Effector memory CD4-positive, alpha-beta T cell (primary cell): ENCODE measurements around the gene XRCC1.

Experiments used
- DNase-seq, 3 donors: peaks; one replicate each; pipeline ENCODE4 v3.0.0-alpha.2; 2020
- H3K27ac ChIP-seq: 2 replicates; pipeline ENCODE4 v1.7.0; 2013; ENCODE audit warnings: mild to moderate bottlenecking, low read length, moderate library complexity; ENCODE audit not compliant: insufficient read depth, poor library complexity, severe bottlenecking
- H3K27me3 ChIP-seq: replicated peaks from 2 replicates; pipeline ENCODE4 v1.7.0; 2013; ENCODE audit warnings: mild to moderate bottlenecking, low read length; ENCODE audit not compliant: insufficient read depth, control insufficient read depth, poor library complexity, severe bottlenecking
- H3K36me3 ChIP-seq: 2 replicates; pipeline ENCODE4 v1.7.0; 2013; ENCODE audit warnings: mild to moderate bottlenecking, low read length, moderate library complexity; ENCODE audit not compliant: control insufficient read depth, insufficient read depth
- H3K4me1 ChIP-seq: 2 replicates; pipeline ENCODE4 v1.7.0; 2013; ENCODE audit warnings: low read length, mild to moderate bottlenecking; ENCODE audit not compliant: control insufficient read depth, insufficient read depth, poor library complexity, severe bottlenecking
- H3K4me3 ChIP-seq: 2 replicates; pipeline ENCODE4 v1.7.0; 2013; ENCODE audit warnings: low read length, low read depth, mild to moderate bottlenecking; ENCODE audit not compliant: insufficient read depth, poor library complexity, severe bottlenecking
- H3K9me3 ChIP-seq: 2 replicates; pipeline ENCODE4 v1.7.0; 2013; ENCODE audit warnings: mild to moderate bottlenecking, low read length, moderate library complexity; ENCODE audit not compliant: control insufficient read depth

Gene XRCC1

GRCh38 chr19:43562226-43562697 lies 13.1 kb downstream of the XRCC1 start:
- Histone ChIP-seq H3K4me1 (peaks cover 28% of the 10 kb centered on the region), H3K27ac (peak overlapping the region; percentile 71), H3K27me3 (no peaks in the 10 kb centered on the region), H3K9me3 (no peaks in the 10 kb centered on the region), H3K36me3 (peaks cover 3% of the 10 kb centered on the region), H3K4me3 (peak overlapping the region; percentile 28)
- DNase-seq: no peak

- Histone ChIP-seq H3K4me3 (no peak overlapping the region), H3K4me1 (peaks cover 28% of the 10 kb centered on the region), H3K36me3 (peaks cover 3% of the 10 kb centered on the region), H3K27ac (peak overlapping the region; percentile 71), H3K9me3 (no peaks in the 10 kb centered on the region), H3K27me3 (no peaks in the 10 kb centered on the region)
- DNase-seq: no peak
These were observed 14.0 kb downstream of the XRCC1 start for GRCh38 chr19:43561139-43561970.

- Histone ChIP-seq H3K4me1 (peaks cover 28% of the 10 kb centered on the region), H3K36me3 (peaks cover 8% of the 10 kb centered on the region), H3K9me3 (no peaks in the 10 kb centered on the region), H3K27me3 (no peaks in the 10 kb centered on the region), H3K4me3 (no peak overlapping the region), H3K27ac (no peak overlapping the region)
- no peak for DNase-seq
These were observed 14.6 kb downstream of the XRCC1 start for GRCh38 chr19:43560687-43561086.

- no peaks in the 10 kb centered on the region for H3K9me3 ChIP-seq
- no peak overlapping the region for H3K4me3 ChIP-seq
- DNase-seq: peak; percentile 62 to 68 (median 64)
- H3K27ac ChIP-seq: no peak overlapping the region
- no peaks in the 10 kb centered on the region for H3K27me3 ChIP-seq
- no peaks in the 10 kb centered on the region for H3K4me1 ChIP-seq
- H3K36me3 ChIP-seq: peaks cover 48% of the 10 kb centered on the region
These were observed 20.0 kb downstream of the XRCC1 start for GRCh38 chr19:43555185-43555770.

GRCh38 chr19:43554317-43554895 lies 20.9 kb downstream of the XRCC1 start:
- Histone ChIP-seq H3K27ac (no peak overlapping the region), H3K27me3 (no peaks in the 10 kb centered on the region), H3K4me3 (no peak overlapping the region), H3K36me3 (peaks cover 54% of the 10 kb centered on the region), H3K9me3 (no peaks in the 10 kb centered on the region), H3K4me1 (no peaks in the 10 kb centered on the region)
- DNase-seq: no peak

- Histone ChIP-seq H3K4me3 (no peak overlapping the region), H3K36me3 (peaks cover 54% of the 10 kb centered on the region), H3K27me3 (no peaks in the 10 kb centered on the region), H3K9me3 (no peaks in the 10 kb centered on the region), H3K4me1 (no peaks in the 10 kb centered on the region), H3K27ac (no peak overlapping the region)
- DNase-seq: no peak
These were observed 21.7 kb downstream of the XRCC1 start for GRCh38 chr19:43553656-43554055.

GRCh38 chr19:43552616-43553015 lies 22.7 kb downstream of the XRCC1 start:
- Histone ChIP-seq H3K27ac (no peak overlapping the region), H3K4me3 (no peak overlapping the region), H3K27me3 (no peaks in the 10 kb centered on the region), H3K9me3 (no peaks in the 10 kb centered on the region), H3K36me3 (peaks cover 54% of the 10 kb centered on the region), H3K4me1 (no peaks in the 10 kb centered on the region)
- DNase-seq: no peak

- H3K4me1 ChIP-seq: no peaks in the 10 kb centered on the region
- H3K27ac ChIP-seq: no peak overlapping the region
- no peak for DNase-seq
- no peaks in the 10 kb centered on the region for H3K27me3 ChIP-seq
- no peaks in the 10 kb centered on the region for H3K9me3 ChIP-seq
- H3K4me3 ChIP-seq: no peak overlapping the region
- peaks cover 52% of the 10 kb centered on the region for H3K36me3 ChIP-seq
These were observed 23.2 kb downstream of the XRCC1 start for GRCh38 chr19:43552198-43552450.

GRCh38 chr19:43551399-43552197 lies 23.7 kb downstream of the XRCC1 start:
- Histone ChIP-seq H3K4me1 (no peaks in the 10 kb centered on the region), H3K27ac (no peak overlapping the region), H3K36me3 (peaks cover 52% of the 10 kb centered on the region), H3K9me3 (no peaks in the 10 kb centered on the region), H3K4me3 (no peak overlapping the region), H3K27me3 (no peaks in the 10 kb centered on the region)
- no peak for DNase-seq
